Thyroid gland (tissue), 4 donors: ENCODE measurements around the gene DMC1. TPM values are rescaled to one million over a fixed set of nuclear protein-coding genes. Genes with fewer than 3 reads are reported as not detected.

ENCODE experiments used
- DNase-seq, 2 donors: peaks; one replicate each; pipeline ENCODE4 v3.0.0-alpha.2; 2019
- H3K27ac ChIP-seq, 3 donors: fragments of 200-600 bp; sonication (generic); 1 replicate in 2 of 3; 2 replicates in 1 of 3; pipeline ENCODE4 v1.5.1; 2016 to 2019; ENCODE audit warnings: mild to moderate bottlenecking in 1 of 3, moderate library complexity in 1 of 3
- H3K27me3 ChIP-seq: fragments of 200-600 bp; sonication (generic); one replicate; pipeline ENCODE4 v1.5.1; 2019
- H3K36me3 ChIP-seq, 2 donors: fragments of 200-600 bp; sonication (generic); one replicate each; pipeline ENCODE4 v1.5.1; 2016 to 2019
- H3K4me1 ChIP-seq, 2 donors: fragments of 200-600 bp; sonication (generic); one replicate each; pipeline ENCODE4 v1.5.1; 2017 to 2019
- H3K4me3 ChIP-seq, 3 donors: fragments of 200-600 bp; sonication (generic); replicated peaks in 1 of 3; 1 replicate in 2 of 3; 2 replicates in 1 of 3; pipeline ENCODE4 v1.5.1; 2016; ENCODE audit warnings: mild to moderate bottlenecking in 1 of 3
- H3K9me3 ChIP-seq: fragments of 200-600 bp; sonication (generic); one replicate; pipeline ENCODE4 v1.5.1; 2017
- POLR2A ChIP-seq, 2 donors: fragments of 450-650 bp; IDR thresholded peaks; one replicate each; pipeline ENCODE4 v1.6.1; 2017; ENCODE audit warnings: antibody characterized with exemption in 2 of 2, mild to moderate bottlenecking in 2 of 2, moderate library complexity in 1 of 2
- WGBS, 2 donors: methylation state at CpG; one replicate each; pipeline ENCODE4 v1.1.5; 2017; 5-methylcytosine and 5-hydroxymethylcytosine counted together
- intact Hi-C: fragments of 100-400 bp; cut with DNase I; formaldehyde crosslinking; loops from one replicate; pipeline ENCODE4 v1.15.1; 2023
- total RNA-seq, 4 donors: library from RNA; depleted of rRNA; stranded (reverse); fragments of >200 nt; gene quantifications; one replicate each; pipeline ENCODE4 v1.2.3, GENCODE V29; 2016
- TF ChIP-seq, protein P1 (sequence below), 6 experiments: fragments of 200-600 bp in 3 of 6; fragments of 450-650 bp in 3 of 6; sonication (generic) in 3 of 6; IDR thresholded peaks; one replicate each; pipeline ENCODE4 v1.5.1; 2016 to 2019; ENCODE audit warnings: antibody characterized with exemption in 6 of 6, mild to moderate bottlenecking in 2 of 6, inconsistent platforms in 1 of 6, moderate library complexity in 1 of 6

DMC1 gene
- total RNA-seq, 4 donors from 2014 or later = 0.78 to 25.9 (median 1.1) TPM; not detected in 1

DNA sequence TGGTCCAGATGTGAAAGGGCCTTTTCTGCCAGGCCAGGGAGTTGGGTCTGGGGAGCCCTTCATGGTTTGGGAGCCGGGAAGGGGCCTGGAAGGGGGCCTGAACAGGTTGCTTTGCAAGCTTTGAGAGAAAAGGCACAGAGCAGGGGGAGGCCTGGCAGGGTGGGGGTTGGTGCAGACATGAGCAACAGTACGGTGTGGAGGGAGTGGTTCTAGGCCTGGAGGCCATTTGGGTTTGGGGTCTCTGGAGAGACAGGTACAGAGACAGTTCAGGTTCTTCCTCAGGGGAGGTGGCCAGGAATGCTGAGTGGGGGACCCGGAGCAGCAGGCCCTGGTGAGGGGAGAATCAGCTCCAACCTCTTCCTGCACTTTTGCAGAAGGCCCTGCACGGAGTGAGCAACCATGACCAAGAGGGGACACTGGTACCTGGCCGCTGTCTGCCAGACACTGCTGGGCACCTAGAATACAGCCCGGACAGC, 100.6 kb downstream of the DMC1 start:
- H3K36me3 ChIP-seq = no peaks in the 10 kb centered on the region
- DNase-seq = no peak
- H3K27me3 ChIP-seq = no peaks in the 10 kb centered on the region
- WGBS, 2 donors = 86 to 92% methylated on average over 6 of the region's 6 CpGs
- H3K27ac ChIP-seq = no peak overlapping the region
- peaks cover 0 to 16% of the 10 kb centered on the region in 2 donors for H3K4me1 ChIP-seq
- TF ChIP-seq, protein P1, sequence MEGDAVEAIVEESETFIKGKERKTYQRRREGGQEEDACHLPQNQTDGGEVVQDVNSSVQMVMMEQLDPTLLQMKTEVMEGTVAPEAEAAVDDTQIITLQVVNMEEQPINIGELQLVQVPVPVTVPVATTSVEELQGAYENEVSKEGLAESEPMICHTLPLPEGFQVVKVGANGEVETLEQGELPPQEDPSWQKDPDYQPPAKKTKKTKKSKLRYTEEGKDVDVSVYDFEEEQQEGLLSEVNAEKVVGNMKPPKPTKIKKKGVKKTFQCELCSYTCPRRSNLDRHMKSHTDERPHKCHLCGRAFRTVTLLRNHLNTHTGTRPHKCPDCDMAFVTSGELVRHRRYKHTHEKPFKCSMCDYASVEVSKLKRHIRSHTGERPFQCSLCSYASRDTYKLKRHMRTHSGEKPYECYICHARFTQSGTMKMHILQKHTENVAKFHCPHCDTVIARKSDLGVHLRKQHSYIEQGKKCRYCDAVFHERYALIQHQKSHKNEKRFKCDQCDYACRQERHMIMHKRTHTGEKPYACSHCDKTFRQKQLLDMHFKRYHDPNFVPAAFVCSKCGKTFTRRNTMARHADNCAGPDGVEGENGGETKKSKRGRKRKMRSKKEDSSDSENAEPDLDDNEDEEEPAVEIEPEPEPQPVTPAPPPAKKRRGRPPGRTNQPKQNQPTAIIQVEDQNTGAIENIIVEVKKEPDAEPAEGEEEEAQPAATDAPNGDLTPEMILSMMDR (IDR thresholded peaks at IDR 0.05) = no peak
- no peak for TF ChIP-seq POLR2A (IDR thresholded peaks at IDR 0.05)
- no peaks in the 10 kb centered on the region for H3K9me3 ChIP-seq
- no peak overlapping the region for H3K4me3 ChIP-seq
- intact Hi-C loops = no loop called here

Other genes with a start within 250 kb of the DMC1 start
- gene KCNJ4, start 115.0 kb downstream of the DMC1 start, total RNA-seq = not detected
- gene KDELR3, start 102.1 kb downstream of the DMC1 start, total RNA-seq = 10 to 100 TPM in 2 of 4 donors, 1 to 10 TPM in 2; 7.5 to 14.4 (median 11.8) TPM
- gene DDX17, start 63.9 kb downstream of the DMC1 start, total RNA-seq = 1,000 to 10,000 TPM in 1 of 4 donors, 100 to 1,000 TPM in 3; 594 to 1,014 (median 833) TPM
- 10 to 100 TPM in 3 of 4 donors, 1 to 10 TPM in 1; 8.4 to 12.6 (median 10.4) TPM for gene FAM227A, start 86.2 kb upstream of the DMC1 start, total RNA-seq
- 10 to 100 TPM; 13.6 to 26.0 (median 23.0) TPM for gene CBY1, start 86.5 kb upstream of the DMC1 start, total RNA-seq
- 10 to 100 TPM; 39.4 to 61.3 (median 45.8) TPM for gene TOMM22, start 111.8 kb upstream of the DMC1 start, total RNA-seq
- gene JOSD1, start 130.8 kb upstream of the DMC1 start, total RNA-seq = 10 to 100 TPM; 46.7 to 76.6 (median 62.2) TPM
- gene GTPBP1, start 135.8 kb upstream of the DMC1 start, total RNA-seq = 100 to 1,000 TPM in 1 of 4 donors, 10 to 100 TPM in 3; 51.6 to 117 (median 69.6) TPM
- gene SUN2, start 185.8 kb upstream of the DMC1 start, total RNA-seq = 100 to 1,000 TPM; 137 to 356 (median 153) TPM
- 10 to 100 TPM; 30.9 to 50.0 (median 37.9) TPM for gene DNAL4, start 224.0 kb upstream of the DMC1 start, total RNA-seq